Tibial artery (tissue), 4 donors: ENCODE data around the gene LYST.

ENCODE experiments used
- DNase-seq, 2 donors: peaks; one replicate each; pipeline ENCODE4 v3.0.0-alpha.2; 2019
- H3K27ac ChIP-seq, 2 donors: fragments of 200-600 bp; sonication (generic) in 1 of 2; 1 replicate in 1 of 2; 2 replicates in 1 of 2; pipeline ENCODE4 v1.5.1; 2018 to 2019; ENCODE audit warnings: mild to moderate bottlenecking in 1 of 2
- H3K27me3 ChIP-seq, 2 donors: fragments of 200-600 bp; sonication (generic) in 1 of 2; one replicate each; pipeline versions ENCODE4 v1.5.1 to v1.6.0; 2016 to 2019
- H3K36me3 ChIP-seq, 3 donors: fragments of 200-600 bp; sonication (generic) in 2 of 3; one replicate each; pipeline ENCODE4 v1.5.1; 2016 to 2019; ENCODE audit warnings: mild to moderate bottlenecking in 2 of 3
- H3K4me1 ChIP-seq, 4 donors: fragments of 200-600 bp; sonication (generic) in 2 of 4; 1 replicate in 3 of 4; 2 replicates in 1 of 4; pipeline ENCODE4 v1.5.1; 2016 to 2019
- H3K4me3 ChIP-seq, 2 donors: fragments of 200-600 bp; sonication (generic) in 1 of 2; 1 replicate in 1 of 2; 2 replicates in 1 of 2; pipeline ENCODE4 v1.5.1; 2018 to 2019; ENCODE audit warnings: mild to moderate bottlenecking in 2 of 2
- H3K9me3 ChIP-seq, 3 donors: fragments of 200-600 bp; sonication (generic) in 1 of 3; one replicate each; pipeline ENCODE4 v1.5.1; 2016 to 2019
- CTCF ChIP-seq, 2 experiments: fragments of 200-600 bp in 1 of 2; fragments of 450-650 bp in 1 of 2; IDR thresholded peaks; one replicate each; pipeline ENCODE4 v1.5.1; 2017 to 2019; ENCODE audit warnings: antibody characterized with exemption in 2 of 2, mild to moderate bottlenecking in 1 of 2, moderate library complexity in 1 of 2
- intact Hi-C: fragments of 100-400 bp; cut with DNase I; formaldehyde crosslinking; loops from one replicate; pipeline ENCODE4 v1.15.0; 2023; ENCODE audit warnings: low total_unique reads

LYST gene

GRCh38 chr1:235822685-235823084 is 44.0 kb downstream of the LYST start:
- Histone ChIP-seq H3K9me3 (no peaks in the 10 kb centered on the region), H3K36me3 (peaks cover 0 to 3% (median 0%) of the 10 kb centered on the region in 3 donors), H3K4me1 (peaks cover 0 to 14% (median 2%) of the 10 kb centered on the region in 4 donors), H3K4me3 (no peak overlapping the region), H3K27ac (no peak overlapping the region), H3K27me3 (no peaks in the 10 kb centered on the region)
- intact Hi-C loops: no loop called here
- DNase-seq: no peak
- TF ChIP-seq CTCF (IDR thresholded peaks at IDR 0.05): no peak

- no peak for DNase-seq
- no peak overlapping the region for H3K27ac ChIP-seq
- peaks cover 0 to 3% (median 0%) of the 10 kb centered on the region in 3 donors for H3K36me3 ChIP-seq
- TF ChIP-seq CTCF (IDR thresholded peaks at IDR 0.05): no peak
- H3K9me3 ChIP-seq: no peaks in the 10 kb centered on the region
- peaks cover 0 to 14% (median 2%) of the 10 kb centered on the region in 4 donors for H3K4me1 ChIP-seq
- no peak overlapping the region for H3K4me3 ChIP-seq
- intact Hi-C loops: no loop called here
- H3K27me3 ChIP-seq: no peaks in the 10 kb centered on the region
Observed at GRCh38 chr1:235821361-235821981, 45.2 kb downstream of the LYST start.

- H3K4me3 ChIP-seq: no peak overlapping the region
- H3K36me3 ChIP-seq: peaks cover 0 to 3% (median 0%) of the 10 kb centered on the region in 3 donors
- no peak overlapping the region for H3K27ac ChIP-seq
- H3K27me3 ChIP-seq: no peaks in the 10 kb centered on the region
- DNase-seq: no peak
- peaks cover 0 to 14% (median 2%) of the 10 kb centered on the region in 4 donors for H3K4me1 ChIP-seq
- H3K9me3 ChIP-seq: no peaks in the 10 kb centered on the region
- intact Hi-C loops: no loop called here
- TF ChIP-seq CTCF (IDR thresholded peaks at IDR 0.05): no peak
Observed at GRCh38 chr1:235820061-235820460, 46.6 kb downstream of the LYST start.

DNA sequence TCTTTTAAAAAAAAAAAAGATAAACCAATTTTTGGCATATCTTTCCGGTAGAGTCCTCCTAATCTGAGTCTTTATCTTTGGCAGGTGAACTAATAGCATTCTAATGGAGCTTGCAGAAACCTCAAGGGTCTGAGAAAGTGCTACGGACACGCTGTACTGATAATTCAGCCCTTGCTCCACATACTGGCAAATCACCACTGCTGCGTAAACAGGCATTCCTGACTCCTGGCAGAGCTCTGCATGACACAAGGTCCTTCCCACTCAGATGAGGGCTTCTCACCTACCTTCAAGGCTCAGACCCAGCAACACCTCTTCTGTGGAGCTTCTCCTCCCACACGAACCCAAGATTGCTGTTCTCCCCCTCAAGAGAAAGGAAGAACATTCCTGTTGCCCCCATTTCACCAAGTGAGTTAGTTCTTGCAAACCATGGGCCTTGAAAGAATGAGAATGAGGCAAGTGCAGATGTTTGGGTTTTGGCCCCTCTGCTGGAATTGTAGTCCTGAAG is 48.0 kb downstream of the LYST start:
- intact Hi-C loops: no loop called here
- no peak overlapping the region for H3K27ac ChIP-seq
- no peak for DNase-seq
- H3K27me3 ChIP-seq: no peaks in the 10 kb centered on the region
- H3K9me3 ChIP-seq: no peaks in the 10 kb centered on the region
- H3K4me3 ChIP-seq: no peak overlapping the region
- TF ChIP-seq CTCF (IDR thresholded peaks at IDR 0.05): no peak
- H3K36me3 ChIP-seq: peaks cover 0 to 3% (median 0%) of the 10 kb centered on the region in 3 donors
- H3K4me1 ChIP-seq: peaks cover 0 to 14% (median 2%) of the 10 kb centered on the region in 4 donors

DNA sequence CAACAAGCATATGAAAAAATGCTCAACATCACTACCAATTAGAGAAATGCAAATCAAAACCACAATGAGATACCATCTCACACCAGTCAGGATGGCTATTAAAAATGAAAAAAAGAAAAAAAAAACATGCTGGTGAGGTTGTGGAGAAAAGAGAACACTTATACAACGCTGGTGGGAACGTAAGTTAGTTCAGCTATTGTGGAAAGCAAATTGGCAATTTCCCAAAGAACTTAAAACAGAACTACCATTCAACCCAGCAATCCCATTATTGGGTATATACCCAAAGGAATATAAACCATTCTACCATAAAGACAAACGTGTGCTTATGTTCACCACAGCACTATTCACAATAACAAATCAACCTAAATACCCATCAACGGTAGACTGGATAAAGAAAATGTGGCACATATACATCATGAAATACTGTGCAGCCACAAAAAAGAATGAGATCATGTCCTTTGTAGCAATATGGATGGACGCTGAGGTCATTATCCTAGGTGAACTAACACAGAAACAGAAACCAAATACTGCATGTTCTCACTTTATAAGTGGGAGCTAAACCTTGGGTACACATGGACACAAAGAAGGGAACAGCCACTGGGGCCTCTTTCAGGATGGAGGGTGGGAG is 49.5 kb downstream of the LYST start:
- intact Hi-C loops: no loop called here

More for the DNA sequence above, 49.5 kb downstream of the LYST start:
- Histone ChIP-seq H3K27ac (no peak overlapping the region), H3K4me3 (no peak overlapping the region), H3K9me3 (no peaks in the 10 kb centered on the region), H3K36me3 (peaks cover 0 to 3% (median 0%) of the 10 kb centered on the region in 3 donors), H3K4me1 (peaks cover 0 to 12% (median 2%) of the 10 kb centered on the region in 4 donors), H3K27me3 (no peaks in the 10 kb centered on the region)
- TF ChIP-seq CTCF (IDR thresholded peaks at IDR 0.05): no peak
- no peak for DNase-seq
